Measurements from ENCODE around the gene ACSL3. TPM values are rescaled to one million over a fixed set of nuclear protein-coding genes. Genes with fewer than 3 reads are reported as not detected.

The ACSL3 gene
- total and polyA plus RNA-seq, 2 donors (not counting 3 experiments of a cell fraction or from before 2014, with no cell fraction given) = 58.7 to 139 TPM

GRCh38 chr2:222973237-222973636 is 112.4 kb downstream of the ACSL3 start:
- dilution Hi-C loops (cut with MboI; ENCODE audit: extremely low pct_ligation_motif_present, low sequenced_read_pairs) = no loop called here

More at GRCh38 chr2:222973237-222973636, 112.4 kb downstream of the ACSL3 start:
- Histone ChIP-seq H3K4me2 (ENCODE audit: insufficient read depth, low read length) (no peak overlapping the region), H3K9me1 (replicated peaks; ENCODE audit: control insufficient read depth, extremely low read depth, insufficient read depth, low read length) (no peaks in the 10 kb centered on the region), H3K79me2 (ENCODE audit: control insufficient read depth, insufficient read depth, low read length) (no peaks in the 10 kb centered on the region), H3K27ac (ENCODE audit: insufficient read depth, low read depth, low read length) (no peak overlapping the region), H3K36me3 (ENCODE audit: control insufficient read depth in 2 of 2, extremely low read depth in 1 of 2, insufficient read depth in 2 of 2, low read length in 2 of 2) (no peaks in the 10 kb centered on the region), H3K4me1 (ENCODE audit: control insufficient read depth, extremely low read depth, insufficient read depth, low read length) (no peaks in the 10 kb centered on the region), H3K9me3 (replicated peaks; ENCODE audit: control insufficient read depth, insufficient read depth, low read length) (no peaks in the 10 kb centered on the region), H2AFZ (ENCODE audit: low read depth, low read length) (no peak overlapping the region), H3K4me3 (replicated peaks in 1 of 3; ENCODE audit: insufficient read depth in 1 of 3, low read depth in 1 of 3, low read length in 3 of 3) (no peak overlapping the region), H3K9ac (replicated peaks; ENCODE audit: extremely low read depth, insufficient read depth, low read length) (no peak overlapping the region), H3K27me3 (ENCODE audit: control insufficient read depth in 2 of 2, insufficient read depth in 2 of 2, low read length in 2 of 2) (peaks cover 0 to 2% of the 10 kb centered on the region in 2 experiments), H4K20me1 (replicated peaks; ENCODE audit: control insufficient read depth, extremely low read depth, insufficient read depth, low read length) (no peaks in the 10 kb centered on the region)
- ChIA-PET CTCF (interaction anchor here (1.1 to 3.5 kb wide), 3 partner anchors 128 to 824 kb away, joined by 4 to 73 read pairs (median 58); no protein-coding TSS in a partner anchor), POLR2A (no interaction called here)
- FAIRE-seq = no peak
- BruUV-seq (replicated peaks) = no TSS peak
- intact Hi-C loops (cut with micrococcal nuclease) = loop anchor here (5.0 kb wide), 2 partner anchors 704 to 889 kb away; no protein-coding TSS in a partner anchor
- no peak for DNase-seq (ENCODE audit: low read depth, low spot score)
- TF ChIP-seq GATA2 (IDR thresholded peaks at IDR 0.05; ENCODE audit: insufficient read depth, insufficient read length, low read depth, low read length) (no peak), EZH2 (IDR thresholded peaks at IDR 0.05; ENCODE audit: borderline replicate concordance, low read depth, low read length, severe bottlenecking) (no peak), MAX (IDR thresholded peaks at IDR 0.05; ENCODE audit: insufficient read depth, insufficient read length) (no peak), CTCF (IDR thresholded peaks at IDR 0.05; ENCODE audit: extremely low read depth in 1 of 2, insufficient read depth in 1 of 2, low read depth in 1 of 2, low read length in 2 of 2) (no peak), POLR2A (IDR thresholded peaks at IDR 0.05; ENCODE audit: low read depth, low read length) (no peak), POLR2AphosphoS5 (IDR thresholded peaks at IDR 0.05; ENCODE audit: insufficient read depth, low read depth, low read length) (no peak), FOS (IDR thresholded peaks at IDR 0.05; ENCODE audit: borderline replicate concordance, insufficient read depth, low read length) (no peak), MYC (IDR thresholded peaks at IDR 0.05; ENCODE audit: low read depth, low read length) (no peak), JUN (IDR thresholded peaks at IDR 0.05; ENCODE audit: borderline replicate concordance, insufficient read depth, insufficient read length, low read depth) (no peak)

Measured in endothelial cell of umbilical vein (primary cell).